Keratinocyte (primary cell): ENCODE measurements around the gene HTR3E. TPM values are rescaled to one million over a fixed set of nuclear protein-coding genes. Genes with fewer than 3 reads are reported as not detected.

Source experiments
- DNase-seq: peaks from one replicate; pipeline ENCODE4 v3.0.0-alpha.2; 2011; ENCODE audit warnings: low read depth, missing footprints, low spot score
- FAIRE-seq: peaks from 2 replicates; lab custom pipeline; 2011; peaks lifted over from hg19 to GRCh38; lab: Jason Lieb, UNC
- H2AFZ ChIP-seq: 2 replicates; pipeline ENCODE4 v1.6.0; 2012; ENCODE audit warnings: low read length, control low read depth, inconsistent platforms; ENCODE audit not compliant: control insufficient read depth
- H3K27ac ChIP-seq: 2 replicates; pipeline ENCODE4 v1.5.1; 2011; ENCODE audit warnings: low read length; ENCODE audit not compliant: control insufficient read depth, insufficient read depth
- H3K27me3 ChIP-seq: 3 replicates; pipeline ENCODE4 v1.6.0; 2011; ENCODE audit warnings: low read length; ENCODE audit not compliant: control insufficient read depth, insufficient read depth; ENCODE audit errors: extremely low read depth
- H3K36me3 ChIP-seq, 2 experiments: 2 replicates in 1 of 2; 3 replicates in 1 of 2; pipeline ENCODE4 v1.5.1; 2011; ENCODE audit warnings: low read length in 2 of 2, mild to moderate bottlenecking in 1 of 2; ENCODE audit not compliant: control insufficient read depth in 2 of 2, insufficient read depth in 2 of 2; ENCODE audit errors: extremely low read depth in 1 of 2
- H3K4me1 ChIP-seq: 3 replicates; pipeline ENCODE4 v1.5.1; 2011; ENCODE audit warnings: low read length; ENCODE audit not compliant: control insufficient read depth, insufficient read depth; ENCODE audit errors: extremely low read depth
- H3K4me2 ChIP-seq: 3 replicates; pipeline ENCODE4 v1.6.0; 2011; ENCODE audit warnings: low read depth, low read length; ENCODE audit not compliant: control insufficient read depth, insufficient read depth; ENCODE audit errors: extremely low read depth
- H3K4me3 ChIP-seq, 3 experiments: fragments of 200-600 bp in 1 of 3; sonication (generic) in 1 of 3; 2 replicates in 2 of 3; 3 replicates in 1 of 3; pipeline ENCODE4 v1.5.1; 2011 to 2016; ENCODE audit warnings: low read length in 3 of 3, mild to moderate bottlenecking in 3 of 3, control low read depth in 2 of 3, inconsistent platforms in 1 of 3, low read depth in 1 of 3, mixed read lengths in 1 of 3, mixed run types in 1 of 3, moderate library complexity in 1 of 3; ENCODE audit not compliant: control insufficient read depth in 2 of 3, insufficient read depth in 2 of 3; ENCODE audit errors: extremely low read depth in 1 of 3
- H3K79me2 ChIP-seq: 2 replicates; pipeline ENCODE4 v1.6.0; 2012; ENCODE audit warnings: low read length; ENCODE audit not compliant: control insufficient read depth, insufficient read depth
- H3K9ac ChIP-seq: 3 replicates; pipeline ENCODE4 v1.6.0; 2011; ENCODE audit warnings: low read length; ENCODE audit not compliant: control insufficient read depth, insufficient read depth; ENCODE audit errors: extremely low read depth
- H3K9me1 ChIP-seq: 3 replicates; pipeline ENCODE4 v1.6.0; 2011; ENCODE audit warnings: low read length; ENCODE audit not compliant: control insufficient read depth, insufficient read depth; ENCODE audit errors: extremely low read depth
- H3K9me3 ChIP-seq: 2 replicates; pipeline ENCODE4 v1.5.1; 2012; ENCODE audit warnings: low read depth, low read length; ENCODE audit not compliant: control insufficient read depth
- H4K20me1 ChIP-seq: 3 replicates; pipeline ENCODE4 v1.6.0; 2011; ENCODE audit warnings: low read length; ENCODE audit not compliant: control insufficient read depth, insufficient read depth; ENCODE audit errors: extremely low read depth
- CTCF ChIP-seq, 3 experiments: IDR thresholded peaks in 1 of 3; conservative IDR thresholded peaks in 1 of 3; optimal IDR thresholded peaks in 1 of 3; 2 replicates in 2 of 3; 3 replicates in 1 of 3; pipeline versions ENCODE3 to v1.5.1; 2011; ENCODE audit warnings: low read length in 3 of 3, mild to moderate bottlenecking in 3 of 3, moderate library complexity in 2 of 3, control low read depth in 1 of 3, inconsistent platforms in 1 of 3; ENCODE audit not compliant: insufficient read depth in 2 of 3; ENCODE audit errors: extremely low read depth in 1 of 3
- EZH2 ChIP-seq: IDR thresholded peaks from one replicate; pipeline ENCODE4 v1.6.1; 2012; ENCODE audit warnings: inconsistent platforms, mild to moderate bottlenecking, low read length, moderate library complexity
- dilution Hi-C: fragments of 300-500 bp; cut with MboI; formaldehyde crosslinking; loops from one replicate; pipeline ENCODE4 v1.7.0; 2020; ENCODE audit warnings: low sequenced_read_pairs; ENCODE audit not compliant: extremely low pct_ligation_motif_present
- polyA plus RNA-seq, 5 experiments: library from polyadenylated mRNA; depleted of rRNA in 3 of 5; stranded (reverse) in 3 of 5; stranded (forward) in 1 of 5; unstranded in 1 of 5; fragments of >200 nt; gene quantifications; 1 replicate in 1 of 5; 2 replicates in 3 of 5; 3 replicates in 1 of 5; pipeline versions ENCODE4 v1.2.1 to v1.2.3, GENCODE V29; 2011 to 2012; ENCODE audit warnings: missing spikeins in 2 of 5, low read depth in 1 of 5, low replicate concordance in 1 of 5

Gene HTR3E
- polyA plus RNA-seq, 1 donor (not counting 4 experiments of a cell fraction or from before 2014, with no cell fraction given), result not detected

DNA sequence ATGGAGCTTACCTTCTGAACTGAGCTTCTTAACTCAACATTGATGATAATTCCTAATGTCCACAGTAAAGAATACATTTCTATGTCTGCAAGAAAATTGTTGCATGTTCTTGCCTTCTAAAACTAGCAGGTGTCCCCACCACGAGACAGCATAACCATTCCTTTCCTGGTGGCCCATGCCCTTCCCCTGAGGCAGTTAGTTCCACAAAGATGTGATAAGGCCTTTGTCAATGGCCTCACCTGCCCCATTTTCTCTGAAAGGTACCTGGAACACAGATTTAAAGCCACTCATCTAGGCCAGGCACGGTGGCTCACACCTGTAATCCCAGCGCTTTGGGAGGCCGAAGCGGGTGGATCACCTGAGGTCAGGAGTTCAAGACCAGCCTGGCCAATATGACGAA is 21.0 kb upstream of the HTR3E start:
- no peaks in the 10 kb centered on the region for H3K9me3 ChIP-seq
- no peaks in the 10 kb centered on the region for H3K4me1 ChIP-seq
- H2AFZ ChIP-seq, result no peak overlapping the region
- no peaks in the 10 kb centered on the region for H3K27me3 ChIP-seq
- no peak overlapping the region for H3K9ac ChIP-seq
- FAIRE-seq (no peak), DNase-seq (no peak)
- H3K4me3 ChIP-seq, result no peak overlapping the region
- no peaks in the 10 kb centered on the region for H3K79me2 ChIP-seq
- no peaks in the 10 kb centered on the region for H4K20me1 ChIP-seq
- no peaks in the 10 kb centered on the region for H3K9me1 ChIP-seq
- no peak for TF ChIP-seq EZH2
- no peak for TF ChIP-seq CTCF (optimal IDR thresholded peaks at IDR 0.05 in 1 of 3, IDR thresholded peaks at IDR 0.05 in 1 of 3, conservative IDR thresholded peaks at IDR 0.05 in 1 of 3; ENCODE audit: extremely low read depth in 1 of 3, insufficient read depth in 2 of 3, low read length in 3 of 3)
- no peak overlapping the region for H3K4me2 ChIP-seq
- H3K36me3 ChIP-seq, result no peaks in the 10 kb centered on the region
- dilution Hi-C loops, result no loop called here
- no peak overlapping the region for H3K27ac ChIP-seq

DNA sequence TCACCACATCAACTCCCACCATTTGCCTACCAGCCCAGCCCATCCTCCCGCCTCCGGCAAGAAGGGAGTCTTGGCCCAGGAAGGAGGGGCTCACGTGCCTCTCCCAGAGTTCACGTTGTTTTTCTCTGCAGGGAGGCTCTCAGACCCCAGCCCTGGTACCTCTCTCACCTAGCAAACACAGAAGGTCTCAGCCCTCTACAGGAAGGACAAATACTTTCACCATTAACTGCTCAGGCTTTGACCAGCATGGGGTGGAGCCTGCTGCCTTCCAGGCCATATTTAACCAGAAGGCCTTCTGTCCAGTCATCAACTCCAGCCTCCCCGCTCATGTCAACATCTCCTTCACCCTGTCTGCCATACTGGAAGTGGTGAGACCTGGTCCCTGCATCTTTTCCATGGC is 19.0 kb upstream of the HTR3E start:
- no peaks in the 10 kb centered on the region for H3K9me1 ChIP-seq
- H4K20me1 ChIP-seq, result no peaks in the 10 kb centered on the region
- no peaks in the 10 kb centered on the region for H3K4me1 ChIP-seq
- no peak for FAIRE-seq
- H2AFZ ChIP-seq, result no peak overlapping the region
- H3K9me3 ChIP-seq, result no peaks in the 10 kb centered on the region
- no peaks in the 10 kb centered on the region for H3K36me3 ChIP-seq
- dilution Hi-C loops, result no loop called here
- H3K79me2 ChIP-seq, result no peaks in the 10 kb centered on the region
- TF ChIP-seq CTCF (optimal IDR thresholded peaks at IDR 0.05 in 1 of 3, IDR thresholded peaks at IDR 0.05 in 1 of 3, conservative IDR thresholded peaks at IDR 0.05 in 1 of 3; ENCODE audit: extremely low read depth in 1 of 3, insufficient read depth in 2 of 3, low read length in 3 of 3) (no peak), EZH2 (no peak)
- no peak for DNase-seq
- H3K4me3 ChIP-seq, result no peak overlapping the region
- no peak overlapping the region for H3K9ac ChIP-seq
- no peak overlapping the region for H3K27ac ChIP-seq
- H3K4me2 ChIP-seq, result no peak overlapping the region
- no peaks in the 10 kb centered on the region for H3K27me3 ChIP-seq
